GM12872 (cell line): ENCODE measurements around the gene RGS6.

Experiments used
- TF ChIP-seq, protein P1 (sequence below): IDR thresholded peaks from 3 replicates; pipeline ENCODE4 v1.5.1; 2011; ENCODE audit warnings: low read depth, mild to moderate bottlenecking, low read length, moderate library complexity; ENCODE audit not compliant: insufficient read depth

RGS6 gene

DNA sequence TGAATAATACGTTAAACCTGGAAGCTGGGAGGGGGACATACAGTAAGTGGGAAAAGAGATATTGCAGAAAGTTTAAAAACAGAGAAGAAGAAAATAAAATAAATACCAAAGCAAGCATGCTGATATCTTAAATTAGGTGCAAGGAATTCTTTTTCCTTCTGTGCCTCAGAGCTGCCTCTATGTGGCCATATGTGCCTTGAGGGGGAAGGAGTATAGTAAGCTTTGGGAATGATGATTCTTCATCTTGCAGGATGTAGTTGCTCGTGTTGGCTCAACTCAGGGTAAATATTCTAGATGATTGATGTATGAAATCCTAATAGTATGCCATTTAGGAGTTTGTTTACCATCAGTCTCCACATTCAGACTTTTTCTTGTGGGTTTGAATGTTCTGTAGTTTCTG lies 251.4 kb downstream of the RGS6 start:
- TF ChIP-seq, protein P1, sequence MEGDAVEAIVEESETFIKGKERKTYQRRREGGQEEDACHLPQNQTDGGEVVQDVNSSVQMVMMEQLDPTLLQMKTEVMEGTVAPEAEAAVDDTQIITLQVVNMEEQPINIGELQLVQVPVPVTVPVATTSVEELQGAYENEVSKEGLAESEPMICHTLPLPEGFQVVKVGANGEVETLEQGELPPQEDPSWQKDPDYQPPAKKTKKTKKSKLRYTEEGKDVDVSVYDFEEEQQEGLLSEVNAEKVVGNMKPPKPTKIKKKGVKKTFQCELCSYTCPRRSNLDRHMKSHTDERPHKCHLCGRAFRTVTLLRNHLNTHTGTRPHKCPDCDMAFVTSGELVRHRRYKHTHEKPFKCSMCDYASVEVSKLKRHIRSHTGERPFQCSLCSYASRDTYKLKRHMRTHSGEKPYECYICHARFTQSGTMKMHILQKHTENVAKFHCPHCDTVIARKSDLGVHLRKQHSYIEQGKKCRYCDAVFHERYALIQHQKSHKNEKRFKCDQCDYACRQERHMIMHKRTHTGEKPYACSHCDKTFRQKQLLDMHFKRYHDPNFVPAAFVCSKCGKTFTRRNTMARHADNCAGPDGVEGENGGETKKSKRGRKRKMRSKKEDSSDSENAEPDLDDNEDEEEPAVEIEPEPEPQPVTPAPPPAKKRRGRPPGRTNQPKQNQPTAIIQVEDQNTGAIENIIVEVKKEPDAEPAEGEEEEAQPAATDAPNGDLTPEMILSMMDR: no peak

GRCh38 chr14:72186523-72186922 lies 254.3 kb downstream of the RGS6 start:
- TF ChIP-seq, protein P1: no peak

- TF ChIP-seq, protein P1: no peak
These were observed 264.2 kb downstream of the RGS6 start for GRCh38 chr14:72196237-72197015.

DNA sequence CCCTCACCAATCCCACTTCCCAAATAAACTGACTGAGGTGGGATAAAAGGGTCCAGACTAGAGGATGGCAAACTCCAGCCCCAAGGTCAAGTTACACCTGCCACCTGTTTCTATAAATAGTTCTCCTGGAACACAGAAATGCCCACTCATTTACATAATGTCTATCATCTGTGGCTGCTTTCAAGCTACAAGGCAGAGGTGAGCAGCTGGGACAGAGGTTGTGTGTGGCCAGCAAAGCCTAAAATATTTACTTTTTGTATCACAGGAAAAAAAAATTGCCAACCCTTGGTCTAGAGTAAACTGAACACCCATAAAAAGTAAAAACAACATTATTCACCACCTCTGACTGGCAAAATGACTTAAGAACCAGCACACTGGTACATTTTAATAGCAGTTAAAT lies 269.4 kb downstream of the RGS6 start:
- TF ChIP-seq, protein P1: no peak

DNA sequence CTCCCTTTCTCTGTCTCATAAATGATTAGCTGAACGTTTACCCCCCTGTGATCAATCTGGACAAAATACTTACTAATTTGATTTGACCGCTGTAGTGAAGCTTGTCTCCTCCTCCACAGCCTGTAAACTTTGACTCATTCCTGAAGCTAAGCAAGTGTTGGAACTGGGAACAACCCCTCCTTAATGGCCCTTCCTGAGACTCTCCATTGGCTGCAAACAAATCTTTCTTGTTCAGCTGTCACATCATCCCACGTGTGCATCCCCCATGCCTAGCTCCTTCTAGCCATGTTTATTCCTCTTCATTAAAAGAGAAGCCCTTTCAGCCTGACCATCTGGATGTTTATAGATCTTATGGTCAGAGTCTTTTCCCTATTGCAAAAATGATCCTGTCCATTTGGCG lies 281.2 kb downstream of the RGS6 start:
- TF ChIP-seq, protein P1: no peak

DNA sequence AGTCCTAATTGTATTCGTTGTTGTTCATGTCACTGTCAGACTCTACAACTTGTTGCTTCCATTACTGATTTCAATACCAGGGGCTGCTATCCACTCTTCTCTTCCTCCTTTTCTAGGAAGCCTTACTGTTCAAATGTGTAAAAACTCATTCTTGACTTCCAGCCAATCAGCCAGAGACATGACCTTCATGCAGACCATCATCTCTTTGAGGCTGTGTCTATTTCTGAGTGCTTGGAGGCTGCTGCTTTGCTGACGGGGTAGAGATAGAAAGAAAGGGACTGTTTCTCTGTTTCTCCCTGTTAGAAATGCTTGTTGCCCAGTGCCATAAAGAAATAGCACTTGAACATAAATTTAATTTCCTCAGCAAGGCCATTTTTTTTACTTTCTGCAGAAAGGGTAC lies 282.9 kb downstream of the RGS6 start:
- TF ChIP-seq, protein P1: no peak

DNA sequence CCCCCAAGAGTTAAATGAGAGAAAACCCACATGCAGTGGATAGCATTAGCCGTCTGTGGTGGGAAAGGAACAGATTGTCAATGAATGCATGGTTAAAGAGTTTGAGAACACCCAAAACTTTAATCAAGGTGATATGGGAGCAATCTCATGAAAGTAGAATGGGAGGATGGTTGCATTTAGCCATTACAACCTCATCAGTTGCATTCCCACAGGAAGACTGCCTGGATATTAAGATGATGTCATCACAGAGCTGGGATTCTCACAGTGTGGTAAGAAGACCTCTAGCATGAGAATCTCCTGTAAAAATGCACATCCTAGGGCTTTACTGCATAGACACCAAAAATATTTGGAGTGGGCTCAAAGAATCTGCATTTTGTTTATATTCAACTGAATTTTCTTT lies 284.9 kb downstream of the RGS6 start:
- TF ChIP-seq, protein P1: no peak
